ENCODE data around the gene CST6.
"Not testable (repeated sequence)": the region's sequence is repeated elsewhere in the genome, so short reads cannot be mapped to it uniquely, and the experiment has no call there.

The CST6 gene

DNA sequence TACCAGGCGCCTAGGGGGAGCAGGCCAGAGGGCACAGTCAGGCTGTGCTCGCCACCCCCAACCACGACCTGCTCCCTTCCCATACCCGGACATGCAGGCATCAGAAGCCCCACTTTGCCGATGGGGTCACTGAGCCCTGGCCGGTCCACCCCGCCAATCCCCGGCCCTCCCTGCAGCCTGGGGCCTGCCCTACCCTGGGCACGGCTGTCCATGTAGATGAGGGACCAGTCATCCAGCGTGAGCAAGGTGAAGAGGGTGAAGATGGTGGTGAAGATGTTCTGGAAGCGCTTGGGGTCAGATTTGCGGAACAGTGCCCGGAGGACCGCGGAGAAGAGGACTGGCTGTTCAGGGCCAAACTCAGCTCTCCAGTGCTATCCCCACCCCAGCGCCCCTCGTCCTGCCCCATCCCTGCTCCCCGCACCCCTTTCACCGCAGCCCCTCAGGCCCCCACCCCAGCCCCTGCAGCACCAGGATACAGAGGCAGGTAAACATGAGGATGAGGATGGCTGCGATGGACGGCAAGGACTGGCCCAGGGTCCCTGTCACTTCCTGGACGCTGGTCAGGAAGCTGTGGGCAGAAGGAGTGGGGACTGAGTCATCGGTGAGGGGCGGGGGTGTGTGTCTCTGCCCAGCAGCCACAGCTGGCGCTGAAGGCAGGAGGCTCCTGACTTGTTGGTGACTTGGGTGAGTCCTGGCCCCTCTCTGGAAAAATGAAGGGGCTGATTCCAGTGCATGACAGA, 9.0 kb downstream of the CST6 start:
- in situ Hi-C loops (cut with HindIII; ENCODE audit: low sequenced_read_pairs), result no loop called here
- no peak for DNase-seq (ENCODE audit: low read depth)
- H3K4me3 ChIP-seq (ENCODE audit: low read depth, low read length), result no peak overlapping the region
- no peak for TF ChIP-seq CTCF (IDR thresholded peaks at IDR 0.05; ENCODE audit: low read depth, low read length, missing control alignments)

DNA sequence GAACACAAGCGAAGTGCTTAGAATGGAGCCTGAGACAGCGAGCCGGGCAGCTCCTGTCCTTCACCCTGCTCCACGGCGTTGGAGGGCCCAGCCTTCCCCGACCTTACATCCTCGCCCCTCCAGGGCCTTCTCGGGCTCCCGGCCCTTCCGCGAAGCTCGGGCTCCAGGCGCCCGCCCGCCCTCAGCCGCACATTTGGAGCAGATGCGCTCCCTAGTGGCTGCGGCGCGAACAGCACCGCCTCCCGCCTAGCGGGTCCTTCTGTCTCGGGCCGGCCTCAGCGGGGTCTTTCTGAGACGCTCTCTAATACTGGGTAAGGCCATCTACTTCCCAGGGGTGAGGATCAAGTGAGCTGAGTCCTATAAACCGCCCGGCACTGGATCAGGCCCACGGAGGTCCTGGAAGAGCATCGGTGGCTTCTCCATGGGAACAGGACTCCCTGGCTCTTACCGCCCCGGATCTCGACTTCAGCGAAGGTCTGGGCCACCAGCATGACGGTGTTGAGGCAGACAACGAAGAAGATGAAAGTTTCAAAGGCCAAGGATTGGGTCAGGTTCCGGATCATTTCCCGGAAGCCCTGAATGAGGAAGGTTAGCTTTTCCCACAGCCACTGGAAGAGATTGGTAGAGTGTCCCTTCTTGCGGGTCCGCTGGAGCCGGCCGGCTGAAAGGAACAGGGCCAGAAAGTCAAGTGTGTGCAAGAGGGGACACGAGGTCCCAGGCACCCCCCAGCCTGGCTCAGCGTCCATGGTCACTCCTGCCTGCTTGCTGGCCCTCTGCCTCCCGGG, 10.8 kb downstream of the CST6 start:
- DNase-seq (ENCODE audit: low read depth), result no peak
- in situ Hi-C loops (cut with HindIII; ENCODE audit: low sequenced_read_pairs), result no loop called here
- no peak overlapping the region for H3K4me3 ChIP-seq (ENCODE audit: low read depth, low read length)
- peak; percentile 93 for TF ChIP-seq CTCF (IDR thresholded peaks at IDR 0.05; ENCODE audit: low read depth, low read length, missing control alignments)

DNA sequence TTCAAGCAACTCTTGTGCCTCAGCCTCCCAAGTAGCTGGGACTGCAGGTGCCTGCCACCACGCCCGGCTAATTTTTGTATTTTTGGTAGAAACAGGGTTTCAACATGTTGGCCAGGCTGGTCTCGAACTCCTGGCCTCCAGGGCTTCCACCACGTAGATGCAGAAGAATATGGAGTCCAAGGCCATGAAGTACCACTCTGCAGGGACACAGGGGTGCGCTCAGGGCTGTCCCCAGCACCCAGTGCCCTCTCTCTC, 11.3 kb downstream of the CST6 start:
- DNase-seq (ENCODE audit: low read depth); H3K4me3 ChIP-seq (ENCODE audit: low read depth, low read length); in situ Hi-C loops (cut with HindIII; ENCODE audit: low sequenced_read_pairs): not testable (repeated sequence)

DNA sequence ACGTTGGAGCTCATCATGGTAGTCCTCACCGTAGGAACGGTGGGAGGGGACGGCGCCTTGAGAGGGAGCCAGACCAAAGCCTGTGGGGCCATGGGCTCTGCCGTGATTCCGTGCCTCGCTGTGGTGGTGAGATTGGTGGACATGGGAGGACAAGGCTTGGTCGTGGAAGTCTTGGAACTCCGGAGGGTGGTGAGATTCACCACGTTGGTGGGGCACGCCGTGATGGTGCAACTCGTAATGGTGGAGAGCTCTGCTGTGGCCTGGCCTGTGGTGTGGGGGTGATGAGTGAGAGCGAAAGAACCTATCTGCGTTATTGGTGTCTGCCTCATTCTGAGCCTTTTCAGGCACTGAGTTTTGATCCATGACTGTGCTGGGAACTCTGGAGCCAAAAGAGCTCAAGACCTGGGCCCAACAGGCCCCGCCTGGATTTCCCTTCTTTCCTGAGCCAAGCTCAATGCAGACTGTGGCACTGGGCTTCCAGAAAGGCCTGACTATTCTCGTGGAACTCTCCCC, 14.3 kb downstream of the CST6 start, which contains the start of gene CATSPER1:
TSS of gene CATSPER1 (minus strand) at position 463 of the 513 bp plus-strand sequence. CDS start at position 363, 100 bp downstream.
- no peak for TF ChIP-seq CTCF (IDR thresholded peaks at IDR 0.05; ENCODE audit: low read depth, low read length, missing control alignments)
- in situ Hi-C loops (cut with HindIII; ENCODE audit: low sequenced_read_pairs), result no loop called here
- H3K4me3 ChIP-seq (ENCODE audit: low read depth, low read length), result no peak within 1 kb of the TSS
- no peak for DNase-seq (ENCODE audit: low read depth)

DNA sequence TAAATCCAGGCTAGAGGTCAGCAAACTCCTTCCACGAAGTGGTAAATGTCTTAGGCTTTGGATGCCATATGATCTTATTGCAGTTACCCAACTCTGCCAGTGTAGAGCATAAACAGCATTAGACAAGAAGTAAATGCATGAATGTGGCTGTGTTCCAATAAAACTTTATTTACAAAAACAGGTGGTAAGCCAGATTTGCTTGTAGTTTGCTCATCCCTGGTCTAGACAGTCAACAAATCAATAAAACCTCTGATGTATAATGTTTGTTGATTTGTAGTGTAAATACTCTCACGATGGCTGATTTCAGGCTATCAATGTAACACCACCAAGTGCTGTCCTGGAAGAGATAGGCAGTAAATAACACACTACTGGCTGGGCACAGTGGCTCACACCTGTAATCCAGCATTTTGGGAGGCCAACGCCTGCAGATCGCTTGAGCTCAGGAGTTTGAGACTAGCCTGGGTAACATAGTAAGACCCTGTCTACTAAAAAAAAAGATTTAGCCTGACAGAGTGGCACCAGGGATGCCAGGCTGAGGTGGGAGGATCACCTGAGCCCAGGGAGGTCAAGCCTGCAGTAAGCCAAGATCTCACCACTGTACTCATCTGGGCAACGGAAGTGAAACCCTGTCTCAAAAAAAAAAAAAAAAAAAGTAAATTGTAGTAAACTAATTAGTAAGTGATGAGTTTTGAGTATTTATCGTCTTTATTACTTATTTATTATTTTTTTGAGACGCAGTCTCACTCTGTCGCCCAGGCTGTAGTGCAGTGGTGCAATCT, 21.3 kb downstream of the CST6 start:
- H3K4me3 ChIP-seq (ENCODE audit: low read depth, low read length), result no peak overlapping the region
- no peak for TF ChIP-seq CTCF (IDR thresholded peaks at IDR 0.05; ENCODE audit: low read depth, low read length, missing control alignments)
- in situ Hi-C loops (cut with HindIII; ENCODE audit: low sequenced_read_pairs), result no loop called here
- no peak for DNase-seq (ENCODE audit: low read depth)

DNA sequence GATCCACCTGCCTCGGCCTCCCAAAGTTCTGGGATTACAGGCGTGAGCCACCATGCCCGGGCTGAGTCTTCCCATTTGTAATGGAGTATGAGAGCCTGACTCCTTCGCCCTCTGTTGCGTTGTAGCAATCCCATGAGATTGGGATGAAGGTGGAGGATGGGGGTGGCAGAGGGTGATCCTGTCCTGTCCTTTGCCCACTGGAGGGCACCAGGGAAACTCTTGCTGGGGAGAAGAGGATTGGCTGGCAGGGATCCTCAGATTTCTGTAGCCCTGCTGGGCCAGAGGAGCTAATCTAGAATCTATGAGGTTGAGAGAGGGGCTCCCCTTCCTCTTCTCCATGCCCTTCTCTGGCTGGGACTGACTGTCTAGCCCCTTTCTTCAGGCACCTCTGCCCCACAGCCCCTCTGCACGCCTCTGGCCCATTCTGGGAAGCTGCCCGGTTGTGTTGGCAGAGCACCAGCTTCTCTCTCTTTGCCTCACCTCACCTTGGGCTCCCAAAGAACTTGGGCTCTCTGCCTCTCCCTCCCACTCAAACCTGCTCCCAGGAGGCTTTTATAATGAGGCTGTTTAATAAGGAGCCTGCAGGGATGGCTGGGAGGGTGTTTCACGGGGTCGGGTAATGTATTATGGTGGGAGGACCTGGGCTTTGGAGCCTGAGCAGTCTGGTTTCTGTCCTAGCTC, 24.0 kb downstream of the CST6 start:
- no peak for DNase-seq (ENCODE audit: low read depth)
- no peak overlapping the region for H3K4me3 ChIP-seq (ENCODE audit: low read depth, low read length)
- in situ Hi-C loops (cut with HindIII; ENCODE audit: low sequenced_read_pairs), result no loop called here
- TF ChIP-seq CTCF (IDR thresholded peaks at IDR 0.05; ENCODE audit: low read depth, low read length, missing control alignments), result no peak
